Measurements from ENCODE around the gene ZNF587B. TPM values are rescaled to one million over a fixed set of nuclear protein-coding genes. Genes with fewer than 3 reads are reported as not detected.

Gene ZNF587B
- total RNA-seq (2014; rRNA removed; shearing (Covaris generic)), result 10.1 and 14.0 TPM in 2 replicates
- polyA plus RNA-seq (2016; fragmentation: Nextera tagmentation; extraction: Ambion mirVana), result 5.1 TPM in 2 replicates

- H3K4me1 ChIP-seq (ENCODE audit: insufficient read depth), result no peaks in the 10 kb centered on the region
- 31 to 32% methylated on average over 22 of the region's 22 CpGs for WGBS, 2 experiments (ENCODE audit: low coverage in 1 of 2, low lambda C conversion rate in 2 of 2, missing lambda C conversion rate in 2 of 2)
- H3K79me2 ChIP-seq (ENCODE audit: insufficient read depth), result peaks cover 78% of the 10 kb centered on the region
- peak; percentile 64 for DNase-seq
- H3K9me2 ChIP-seq (ENCODE audit: insufficient read depth), result no peaks in the 10 kb centered on the region
- H3K27me3 ChIP-seq (replicated peaks; ENCODE audit: insufficient read depth), result no peaks in the 10 kb centered on the region
- H3K9me3 ChIP-seq (ENCODE audit: low read depth), result no peaks in the 10 kb centered on the region
- H3K36me3 ChIP-seq (ENCODE audit: low read depth), result no peaks in the 10 kb centered on the region
- no peaks in the 10 kb centered on the region for H3F3A ChIP-seq (ENCODE audit: insufficient read depth)
- in situ Hi-C loops (cut with MboI), result no loop called here
- peak within 1 kb of the TSS; percentile 64 for H3K4me3 ChIP-seq
- H2AFZ ChIP-seq, result peak within 1 kb of the TSS; percentile 80
- peak within 1 kb of the TSS; percentile 62 for H3K9ac ChIP-seq
- TF ChIP-seq EZH2phosphoT487 (IDR thresholded peaks at IDR 0.05; ENCODE audit: insufficient read depth, low read depth), result no peak
- TF ChIP-seq EZH2 (IDR thresholded peaks at IDR 0.05; ENCODE audit: insufficient read depth, poor library complexity, severe bottlenecking), result no peak
- H4K20me1 ChIP-seq (ENCODE audit: insufficient read depth), result no peaks in the 10 kb centered on the region
- peak within 1 kb of the TSS; percentile 31; the same call in 1 of the 2 replicates for H3K27ac ChIP-seq
- H3K4me2 ChIP-seq (ENCODE audit: unreplicated experiment), result peak within 1 kb of the TSS; percentile 76
These were observed at the start of gene ZNF587B for GRCh38 chr19:57830071-57830602. ZNF587B (plus strand) TSS chr19:57830299; CDS start chr19:57830529, 230 bp downstream.

GRCh38 chr19:57786286-57786685 lies 43.8 kb upstream of the ZNF587B start:
- in situ Hi-C loops (cut with MboI), result no loop called here
- H3K9me2 ChIP-seq (ENCODE audit: insufficient read depth), result no peaks in the 10 kb centered on the region
- DNase-seq, result no peak
- H3K4me2 ChIP-seq (ENCODE audit: unreplicated experiment), result no peak overlapping the region
- no peaks in the 10 kb centered on the region for H3K27me3 ChIP-seq (replicated peaks; ENCODE audit: insufficient read depth)
- H3K9ac ChIP-seq, result no peak overlapping the region
- peaks cover 93% of the 10 kb centered on the region for H3K79me2 ChIP-seq (ENCODE audit: insufficient read depth)
- H2AFZ ChIP-seq, result no peak overlapping the region
- H3K9me3 ChIP-seq (ENCODE audit: low read depth), result no peaks in the 10 kb centered on the region
- H3K4me1 ChIP-seq (ENCODE audit: insufficient read depth), result no peaks in the 10 kb centered on the region
- no peaks in the 10 kb centered on the region for H4K20me1 ChIP-seq (ENCODE audit: insufficient read depth)
- peaks cover 3% of the 10 kb centered on the region; the same call in 1 of the 2 replicates for H3K36me3 ChIP-seq (ENCODE audit: low read depth)
- no peak overlapping the region for H3K27ac ChIP-seq
- H3F3A ChIP-seq (ENCODE audit: insufficient read depth), result no peaks in the 10 kb centered on the region
- no peak overlapping the region for H3K4me3 ChIP-seq
- TF ChIP-seq EZH2phosphoT487 (IDR thresholded peaks at IDR 0.05; ENCODE audit: insufficient read depth, low read depth) (no peak), EZH2 (IDR thresholded peaks at IDR 0.05; ENCODE audit: insufficient read depth, poor library complexity, severe bottlenecking) (no peak)
- WGBS, 2 experiments (ENCODE audit: low coverage in 1 of 2, low lambda C conversion rate in 2 of 2, missing lambda C conversion rate in 2 of 2), result 97% methylated on average over 34 to 38 of the region's 38 CpGs

- in situ Hi-C loops (cut with MboI), result no loop called here
- Histone ChIP-seq H3K27me3 (replicated peaks; ENCODE audit: insufficient read depth) (no peaks in the 10 kb centered on the region), H3K9me3 (ENCODE audit: low read depth) (no peaks in the 10 kb centered on the region), H3K27ac (no peak overlapping the region), H2AFZ (no peak overlapping the region), H3K4me1 (ENCODE audit: insufficient read depth) (no peaks in the 10 kb centered on the region), H3F3A (ENCODE audit: insufficient read depth) (no peaks in the 10 kb centered on the region), H3K9me2 (ENCODE audit: insufficient read depth) (no peaks in the 10 kb centered on the region), H3K9ac (no peak overlapping the region), H4K20me1 (ENCODE audit: insufficient read depth) (no peaks in the 10 kb centered on the region), H3K4me2 (ENCODE audit: unreplicated experiment) (no peak overlapping the region), H3K36me3 (ENCODE audit: low read depth) (peaks cover 3% of the 10 kb centered on the region; the same call in 1 of the 2 replicates), H3K79me2 (ENCODE audit: insufficient read depth) (peaks cover 88% of the 10 kb centered on the region), H3K4me3 (no peak overlapping the region)
- no peak for TF ChIP-seq EZH2 (IDR thresholded peaks at IDR 0.05; ENCODE audit: insufficient read depth, poor library complexity, severe bottlenecking)
- TF ChIP-seq EZH2phosphoT487 (IDR thresholded peaks at IDR 0.05; ENCODE audit: insufficient read depth, low read depth), result no peak
- no peak for DNase-seq
- 91 to 100% methylated on average over 5 of the region's 5 CpGs for WGBS, 2 experiments (ENCODE audit: low coverage in 1 of 2, low lambda C conversion rate in 2 of 2, missing lambda C conversion rate in 2 of 2)
These were observed 43.2 kb upstream of the ZNF587B start for GRCh38 chr19:57786906-57787305.

- H3K36me3 ChIP-seq (ENCODE audit: low read depth), result 0 out of 2 replicates have a peak, but pooled peaks cover 3% of the 10 kb centered on the region
- H3K9me2 ChIP-seq (ENCODE audit: insufficient read depth), result no peaks in the 10 kb centered on the region
- no peaks in the 10 kb centered on the region for H3F3A ChIP-seq (ENCODE audit: insufficient read depth)
- no peaks in the 10 kb centered on the region for H3K4me1 ChIP-seq (ENCODE audit: insufficient read depth)
- no peak overlapping the region for H2AFZ ChIP-seq
- no peak for DNase-seq
- H3K4me2 ChIP-seq (ENCODE audit: unreplicated experiment), result no peak overlapping the region
- no peaks in the 10 kb centered on the region for H3K9me3 ChIP-seq (ENCODE audit: low read depth)
- H3K27ac ChIP-seq, result no peak overlapping the region
- in situ Hi-C loops (cut with MboI), result no loop called here
- no peaks in the 10 kb centered on the region for H4K20me1 ChIP-seq (ENCODE audit: insufficient read depth)
- H3K27me3 ChIP-seq (replicated peaks; ENCODE audit: insufficient read depth), result no peaks in the 10 kb centered on the region
- no peak for TF ChIP-seq EZH2 (IDR thresholded peaks at IDR 0.05; ENCODE audit: insufficient read depth, poor library complexity, severe bottlenecking)
- TF ChIP-seq EZH2phosphoT487 (IDR thresholded peaks at IDR 0.05; ENCODE audit: insufficient read depth, low read depth), result no peak
- no peak overlapping the region for H3K9ac ChIP-seq
- no peak overlapping the region for H3K4me3 ChIP-seq
- peaks cover 82% of the 10 kb centered on the region for H3K79me2 ChIP-seq (ENCODE audit: insufficient read depth)
These were observed 41.9 kb upstream of the ZNF587B start for GRCh38 chr19:57788114-57788692.

All from GM23248 (cell line).